Measurements from ENCODE around the gene HLCS.

The HLCS gene

DNA sequence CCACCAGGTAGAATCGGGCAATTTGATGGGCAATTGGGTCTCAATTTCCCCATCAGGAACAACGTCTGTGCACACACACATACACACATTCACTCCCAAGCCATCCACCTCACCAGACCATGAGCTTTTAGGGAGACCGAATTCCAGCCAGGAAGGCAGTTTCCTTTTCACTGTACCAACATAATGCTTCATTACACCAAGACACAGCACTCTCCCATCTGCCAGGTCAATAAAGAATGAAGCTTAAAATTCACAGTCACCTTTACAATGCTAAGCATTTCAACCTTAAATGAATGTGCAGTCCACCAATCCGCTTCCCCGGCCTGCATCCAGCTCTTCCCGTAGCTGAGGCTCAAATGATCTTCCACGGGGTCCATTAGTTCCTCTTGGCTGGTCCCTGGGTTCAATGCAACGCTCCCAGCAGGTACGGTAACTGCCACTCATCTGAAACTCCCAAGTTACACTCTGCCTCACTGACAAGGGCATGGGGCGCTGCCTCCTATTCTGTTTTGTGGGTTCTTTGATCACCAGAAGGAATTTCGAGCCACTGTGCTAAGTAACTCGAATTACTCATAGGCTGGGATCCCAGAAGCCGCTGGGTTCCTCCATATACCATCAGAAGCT lies 162.5 kb downstream of the HLCS start:
- DNase-seq: no peak

DNA sequence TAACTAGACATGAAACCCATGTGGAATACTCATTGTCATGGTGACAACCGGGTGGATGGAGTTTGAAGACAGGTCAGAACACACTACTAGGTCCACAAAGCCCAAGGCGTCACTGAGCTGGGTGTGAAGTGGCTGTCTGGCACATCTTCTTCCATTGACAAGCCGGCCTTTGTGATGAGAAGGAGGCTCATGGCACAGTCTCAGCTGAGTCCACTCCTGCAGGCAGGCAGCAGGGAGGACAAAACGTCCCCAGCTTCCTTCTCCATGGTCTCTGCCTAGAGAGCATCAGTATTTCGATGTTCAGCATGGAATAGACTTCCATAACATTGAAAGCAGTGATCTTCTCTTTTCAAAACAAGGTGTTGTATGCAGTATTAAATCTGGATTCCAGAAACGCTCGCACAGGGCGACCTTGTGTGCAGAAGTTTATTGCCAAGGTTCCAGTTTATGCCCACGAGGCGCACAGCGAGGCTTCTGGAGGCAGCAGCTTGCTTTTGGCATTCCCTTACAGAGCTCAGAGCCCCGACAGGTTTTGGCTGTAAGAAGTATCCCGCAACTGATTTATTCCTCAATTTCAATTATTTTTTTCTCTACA lies 163.3 kb downstream of the HLCS start:
- no peak for DNase-seq

DNA sequence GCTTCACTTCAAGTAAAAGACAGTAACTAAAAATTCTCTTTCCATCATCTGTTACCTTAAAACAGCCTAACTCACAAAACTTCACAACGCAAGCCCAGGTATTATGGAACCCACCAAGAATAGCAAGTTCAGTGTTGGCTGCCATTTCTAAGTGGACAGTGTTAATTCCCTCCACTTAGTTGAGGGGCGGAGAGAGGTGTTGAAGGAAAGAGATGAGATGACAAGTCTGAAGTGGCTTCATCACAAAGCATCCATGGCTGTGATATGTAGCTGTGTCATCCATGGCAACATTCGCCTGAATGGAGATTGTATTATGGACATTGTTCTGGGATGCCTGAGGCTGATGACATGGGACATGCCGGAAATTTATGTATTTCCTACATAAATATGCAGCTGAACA lies 165.7 kb downstream of the HLCS start:
- DNase-seq: no peak

DNA sequence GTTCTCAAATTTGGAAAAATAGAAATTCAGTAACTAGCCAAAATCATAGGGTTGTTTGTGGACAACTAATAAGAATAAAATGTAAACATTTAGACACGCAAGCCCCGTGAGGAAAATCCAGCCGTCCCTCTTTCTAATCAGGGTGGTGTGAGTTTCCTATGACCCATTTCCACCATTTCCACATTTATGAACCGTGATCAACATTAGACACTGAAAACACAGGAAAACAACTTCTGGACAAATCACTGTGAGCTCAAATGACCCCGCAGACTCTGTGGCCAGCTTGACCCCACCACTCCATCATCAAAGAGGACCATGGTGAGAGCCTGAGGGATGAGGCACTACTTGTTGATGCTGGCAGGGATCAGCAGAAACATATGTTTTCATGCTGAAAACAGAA lies 166.6 kb downstream of the HLCS start:
- no peak for DNase-seq

DNA sequence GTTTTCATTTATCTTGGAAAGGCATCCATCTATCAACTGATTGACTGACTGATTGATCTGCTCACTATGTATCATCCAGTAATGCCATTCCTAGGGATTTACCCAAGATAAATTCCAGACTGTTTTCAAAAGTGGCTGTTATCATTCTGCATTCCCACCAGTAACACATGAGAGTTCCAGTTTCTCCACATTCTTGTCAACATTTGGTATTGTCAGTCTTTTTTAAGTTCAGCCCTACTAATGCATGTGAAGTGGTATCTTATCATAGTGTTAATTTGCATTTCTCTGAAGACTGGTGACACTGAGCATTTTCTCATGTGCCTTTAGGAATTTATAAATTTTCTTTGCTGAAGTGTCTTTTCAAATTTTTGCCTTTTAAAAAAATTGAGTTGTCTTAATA lies 168.0 kb downstream of the HLCS start:
- no peak for DNase-seq

- DNase-seq: no peak
Observed at GRCh38 chr21:36796070-36796469, 170.4 kb downstream of the HLCS start.

DNA sequence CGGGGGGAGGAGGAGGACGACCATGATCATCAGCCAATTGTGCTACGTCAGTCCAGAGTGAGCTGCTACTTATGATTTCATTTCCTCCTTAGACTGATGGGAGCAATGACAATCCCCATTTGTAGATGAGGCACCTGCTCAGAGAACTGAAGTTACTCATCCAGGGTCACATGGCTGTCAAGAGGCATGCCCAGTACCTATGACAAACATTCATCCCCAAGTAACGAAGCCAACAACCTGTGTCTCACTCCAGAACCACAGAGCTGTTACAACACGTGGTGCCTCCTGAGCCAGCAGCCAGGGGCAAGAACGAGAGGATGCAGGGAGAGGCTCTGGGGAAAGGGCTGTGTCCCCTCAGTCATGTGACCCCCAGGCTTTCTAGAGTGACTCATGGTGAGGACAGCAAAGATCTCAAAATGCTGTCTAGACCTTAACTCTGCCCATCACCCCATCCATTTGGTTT lies 173.9 kb downstream of the HLCS start:
- no peak for DNase-seq

DNA sequence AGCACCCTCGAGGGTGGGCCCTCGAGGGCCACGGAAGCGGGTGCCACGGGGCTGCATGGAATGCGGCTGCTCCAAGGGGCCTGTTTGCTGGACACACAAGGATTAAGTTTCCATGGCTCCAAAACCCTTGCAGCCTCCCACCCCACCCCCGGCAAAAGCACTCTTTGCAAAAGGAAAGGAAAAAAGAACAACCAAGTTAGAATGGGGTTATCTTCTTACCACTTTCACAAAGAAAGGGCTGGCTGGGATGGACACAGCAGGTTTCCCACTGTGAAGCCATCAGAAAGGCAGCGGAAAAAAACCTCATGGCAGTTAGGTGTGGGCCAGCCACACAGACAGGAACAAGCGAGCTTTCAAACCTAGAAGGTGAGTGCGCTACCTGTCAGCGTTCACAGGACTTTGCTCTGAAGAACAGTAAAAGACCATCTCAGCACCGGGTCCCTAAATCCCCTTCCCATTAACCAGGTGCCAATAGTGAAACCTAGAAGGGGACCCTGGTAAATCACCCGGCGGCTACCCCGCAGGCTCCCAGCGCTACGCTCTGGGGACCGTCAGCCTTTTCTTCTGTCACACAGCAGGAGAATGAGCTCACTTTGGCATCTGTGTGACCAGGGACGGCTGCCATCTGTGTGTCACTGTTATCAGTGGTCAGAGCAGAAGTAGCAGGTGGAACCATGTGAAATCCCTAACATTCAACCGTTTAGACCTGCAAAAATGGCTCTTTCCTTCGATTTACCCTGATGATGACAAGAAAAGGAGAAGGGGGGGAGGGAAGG lies 174.6 kb downstream of the HLCS start:
- no peak for DNase-seq

- no peak for DNase-seq
Observed at GRCh38 chr21:36791180-36791579, 175.3 kb downstream of the HLCS start.

DNA sequence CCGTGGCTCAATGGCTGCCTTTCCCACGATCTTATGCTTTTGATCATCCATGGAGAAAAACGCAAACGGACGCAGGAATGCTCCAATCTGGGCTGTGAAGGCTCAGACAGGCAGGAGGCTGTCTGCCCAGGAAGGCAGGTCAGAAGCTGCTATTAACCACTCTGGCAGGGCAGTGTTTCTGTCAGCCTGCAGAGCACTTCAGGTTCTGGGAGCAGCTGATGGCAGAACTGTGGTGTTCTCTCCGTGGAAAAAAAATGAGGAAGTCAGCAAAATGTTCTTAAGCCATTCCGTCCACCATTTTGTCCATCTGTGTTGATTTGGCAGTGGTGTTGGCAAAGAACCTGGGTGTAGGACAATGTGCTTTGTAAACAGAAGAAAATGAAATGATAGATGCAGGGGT lies 175.9 kb downstream of the HLCS start:
- DNase-seq: no peak

- no peak for DNase-seq
Observed at GRCh38 chr21:36788120-36788638, 178.3 kb downstream of the HLCS start.

DNA sequence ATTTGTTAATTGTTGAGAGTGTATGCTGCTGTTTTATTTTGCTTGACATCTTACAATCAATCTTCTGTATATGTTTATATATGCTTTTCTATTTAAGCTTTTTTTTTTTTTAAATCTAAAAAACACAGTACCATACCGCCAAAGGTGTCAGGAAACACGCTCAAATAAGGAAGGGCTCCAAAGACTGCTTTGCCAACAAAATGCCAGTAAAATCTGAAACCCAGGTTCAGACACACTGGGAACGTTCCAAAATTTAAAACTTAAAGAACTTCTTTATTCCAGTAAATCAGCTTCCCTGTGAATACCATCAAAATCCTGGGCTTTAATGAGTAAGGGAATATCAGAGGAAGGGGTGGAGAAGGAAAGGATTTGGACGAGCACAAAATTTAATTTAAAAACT lies 180.3 kb downstream of the HLCS start:
- no peak for DNase-seq

DNA sequence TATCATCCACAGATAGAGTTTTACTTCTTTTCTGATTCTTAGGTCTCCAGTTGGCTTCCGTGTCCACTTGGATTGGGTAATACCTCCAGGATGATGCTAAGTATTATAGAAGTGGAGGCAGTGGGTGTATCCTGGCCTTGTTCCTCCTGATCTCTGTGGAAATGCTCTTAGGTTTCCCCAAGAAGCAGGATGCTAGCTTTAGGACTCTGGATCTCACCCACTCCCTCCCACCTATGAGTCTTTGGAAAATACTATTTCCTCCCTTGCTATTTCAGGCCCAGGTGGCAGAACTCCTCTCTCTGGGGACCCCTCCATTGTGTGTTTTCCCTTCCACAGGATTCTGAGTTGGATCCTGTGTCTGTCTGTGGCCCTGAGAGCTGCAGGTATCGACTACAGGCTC lies 180.9 kb downstream of the HLCS start:
- no peak for DNase-seq

- DNase-seq: no peak
Observed at GRCh38 chr21:36784947-36785346, 181.5 kb downstream of the HLCS start.

GRCh38 chr21:36783612-36784374 lies 182.7 kb downstream of the HLCS start:
- DNase-seq: no peak

DNA sequence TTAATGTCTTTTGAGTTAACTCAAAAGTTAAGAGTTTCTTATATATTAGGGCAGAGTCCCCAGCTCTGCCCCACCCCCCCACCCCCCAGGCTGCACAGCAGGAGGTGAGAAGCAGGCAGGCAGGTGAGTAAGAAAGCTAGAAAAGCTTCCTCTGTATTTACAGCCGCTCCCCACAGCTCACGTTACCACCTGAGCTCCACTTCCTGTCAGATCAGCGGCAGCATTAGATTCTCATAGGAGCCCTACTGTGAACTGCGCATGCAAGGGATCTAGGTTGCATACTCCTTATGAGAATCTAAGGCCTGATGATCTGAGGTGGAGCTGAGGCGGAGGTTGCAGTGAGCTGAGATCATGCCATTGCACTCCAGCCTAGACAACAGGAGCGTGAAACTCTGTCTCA lies 185.6 kb downstream of the HLCS start:
- no peak for DNase-seq

DNA sequence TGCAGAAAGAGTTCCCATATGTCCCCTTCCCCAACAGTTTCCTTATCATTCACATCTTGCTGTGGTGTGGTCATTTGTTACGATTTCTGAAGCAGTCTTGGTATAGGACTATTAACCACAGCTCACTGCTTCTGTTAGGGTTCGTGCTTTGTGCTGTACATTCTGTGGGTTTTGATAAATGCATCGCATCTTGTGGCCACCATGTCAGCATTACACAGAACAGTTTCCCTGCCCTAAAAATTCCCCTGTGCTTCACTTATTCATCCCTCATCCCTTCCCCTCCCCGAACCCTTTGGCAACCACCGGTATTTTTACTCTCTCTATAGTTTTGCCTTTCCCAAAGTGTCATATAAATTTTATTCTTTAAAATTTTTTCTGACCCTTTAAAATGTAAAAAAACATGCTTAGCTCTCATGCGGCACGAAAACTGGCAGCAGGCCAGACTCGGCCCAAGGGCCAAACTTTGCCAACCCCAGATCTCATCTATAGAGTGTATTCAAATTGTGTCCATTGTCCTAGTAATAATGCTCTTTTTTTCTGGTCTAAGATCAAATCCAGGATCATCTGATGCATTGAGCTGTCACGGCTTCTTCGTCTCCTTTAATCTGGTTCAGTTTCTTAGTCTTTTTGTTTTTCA lies 189.4 kb downstream of the HLCS start:
- no peak for DNase-seq

DNA sequence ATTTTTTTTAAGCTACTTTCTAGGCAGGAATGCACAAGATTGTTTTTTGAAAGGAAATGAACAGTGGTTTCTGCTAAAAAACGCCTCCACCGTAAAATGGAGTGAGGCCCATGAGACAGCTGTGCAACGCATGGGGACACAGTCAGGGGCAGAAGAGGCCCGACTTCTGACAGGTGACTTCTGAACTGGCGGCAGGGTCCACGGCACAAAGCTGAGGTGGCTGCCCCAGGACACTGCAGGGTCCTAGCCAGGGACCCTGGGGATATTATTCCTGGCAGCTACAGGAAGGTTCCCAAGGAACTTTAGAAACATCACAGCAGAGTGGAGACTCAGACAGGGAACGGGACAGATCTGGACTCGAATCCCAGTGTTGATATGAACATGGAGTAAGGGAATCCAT lies 192.5 kb downstream of the HLCS start:
- no peak for DNase-seq

DNA sequence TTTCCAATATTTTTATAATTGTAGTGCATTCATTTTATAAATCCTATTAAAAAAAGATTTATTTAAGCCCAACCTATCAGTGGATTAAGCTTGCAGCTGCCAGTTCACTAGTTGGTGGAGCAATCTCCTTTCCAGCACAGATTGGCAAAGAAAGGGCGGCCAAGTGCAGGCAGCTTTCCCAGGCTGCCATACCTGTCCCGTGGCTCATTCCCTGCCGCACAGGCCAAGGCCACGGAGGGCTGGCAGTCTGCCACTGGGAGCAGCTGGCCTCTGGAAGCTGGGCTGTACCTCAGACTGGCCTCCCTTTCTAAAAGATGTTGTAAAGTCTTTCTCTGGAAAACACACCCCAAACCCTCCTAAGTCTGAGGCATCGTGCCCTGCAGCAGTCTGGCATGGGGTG lies 193.4 kb downstream of the HLCS start:
- no peak for DNase-seq

GRCh38 chr21:36769051-36769839 lies 197.2 kb downstream of the HLCS start:
- DNase-seq: no peak

GRCh38 chr21:36768496-36768895 lies 198.0 kb downstream of the HLCS start:
- DNase-seq: no peak

- no peak for DNase-seq
Observed at GRCh38 chr21:36767096-36767495, 199.4 kb downstream of the HLCS start.
